ENCODE data around the gene JMJD6.

- TF ChIP-seq, protein P1, sequence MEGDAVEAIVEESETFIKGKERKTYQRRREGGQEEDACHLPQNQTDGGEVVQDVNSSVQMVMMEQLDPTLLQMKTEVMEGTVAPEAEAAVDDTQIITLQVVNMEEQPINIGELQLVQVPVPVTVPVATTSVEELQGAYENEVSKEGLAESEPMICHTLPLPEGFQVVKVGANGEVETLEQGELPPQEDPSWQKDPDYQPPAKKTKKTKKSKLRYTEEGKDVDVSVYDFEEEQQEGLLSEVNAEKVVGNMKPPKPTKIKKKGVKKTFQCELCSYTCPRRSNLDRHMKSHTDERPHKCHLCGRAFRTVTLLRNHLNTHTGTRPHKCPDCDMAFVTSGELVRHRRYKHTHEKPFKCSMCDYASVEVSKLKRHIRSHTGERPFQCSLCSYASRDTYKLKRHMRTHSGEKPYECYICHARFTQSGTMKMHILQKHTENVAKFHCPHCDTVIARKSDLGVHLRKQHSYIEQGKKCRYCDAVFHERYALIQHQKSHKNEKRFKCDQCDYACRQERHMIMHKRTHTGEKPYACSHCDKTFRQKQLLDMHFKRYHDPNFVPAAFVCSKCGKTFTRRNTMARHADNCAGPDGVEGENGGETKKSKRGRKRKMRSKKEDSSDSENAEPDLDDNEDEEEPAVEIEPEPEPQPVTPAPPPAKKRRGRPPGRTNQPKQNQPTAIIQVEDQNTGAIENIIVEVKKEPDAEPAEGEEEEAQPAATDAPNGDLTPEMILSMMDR (IDR thresholded peaks at IDR 0.05), result no peak
- no peak for TF ChIP-seq POLR2AphosphoS5 (IDR thresholded peaks at IDR 0.05)
Measured at GRCh38 chr17:76685846-76686245, 40.6 kb downstream of the JMJD6 start.
